ENCODE data around the gene NPC1L1.
A peak's percentile ranks its signal among the peaks of the same experiment; 100 is the strongest.

NPC1L1 gene

DNA sequence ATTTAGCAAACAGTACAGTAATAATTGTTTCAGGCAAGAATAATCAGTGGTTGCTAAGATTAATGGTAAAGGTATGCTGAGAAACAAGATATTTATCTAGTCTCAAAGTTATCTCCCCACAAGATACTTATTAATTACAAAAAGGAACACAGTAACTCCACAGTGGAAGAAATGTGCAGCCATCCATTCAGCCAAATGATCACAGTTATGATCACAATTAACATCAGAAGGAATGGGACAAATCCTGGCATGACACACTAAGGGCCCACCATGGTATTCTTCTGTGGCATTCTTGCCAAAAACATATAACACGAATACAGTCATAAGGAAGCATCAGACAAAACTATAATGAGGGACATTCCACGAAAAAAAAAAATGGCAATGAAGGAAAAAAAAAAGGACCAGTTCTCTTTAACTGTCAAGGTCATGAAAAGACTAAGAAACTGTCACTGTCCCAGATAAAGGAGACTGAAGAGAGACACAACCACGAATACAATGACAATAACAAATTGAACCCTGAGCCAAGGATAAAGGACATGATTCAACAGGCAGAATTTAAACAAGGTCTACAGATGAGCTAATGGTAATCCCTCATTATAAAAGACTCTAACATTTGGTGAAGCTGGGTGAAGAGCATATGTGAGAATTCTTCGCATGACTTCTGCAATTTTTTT is 71.5 kb downstream of the NPC1L1 start:
- DNase-seq = no peak

GRCh38 chr7:44467217-44467548 is 73.9 kb downstream of the NPC1L1 start:
- no peak for DNase-seq

- no peak for DNase-seq
Observed at GRCh38 chr7:44466300-44467216, 74.6 kb downstream of the NPC1L1 start.

DNA sequence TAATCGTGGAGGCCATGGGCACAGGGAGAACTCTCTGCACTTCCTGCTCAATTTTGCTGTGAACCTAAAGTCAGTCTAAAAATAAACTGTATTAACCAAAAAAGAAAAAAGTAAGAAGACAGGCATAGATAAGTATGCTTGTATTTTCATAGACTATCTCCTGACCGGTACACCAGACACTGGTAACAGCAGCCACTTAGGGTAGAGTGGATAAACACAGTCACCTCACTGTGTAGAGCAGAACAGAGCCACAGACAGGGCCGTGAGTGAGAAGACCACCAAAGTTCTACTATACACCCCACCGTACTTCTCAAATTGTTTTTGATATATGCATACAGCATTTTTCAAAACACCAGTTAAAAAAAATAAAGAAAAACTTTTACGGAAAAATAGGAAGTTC is 75.6 kb downstream of the NPC1L1 start:
- DNase-seq = no peak

- DNase-seq = peak in 1 of 2 experiments; percentile 14
Observed at GRCh38 chr7:44463169-44463808, 77.8 kb downstream of the NPC1L1 start.

All from SW 1271 (cell line).